H1 (cell line): ENCODE measurements around the gene NRXN2. TPM values are rescaled to one million over a fixed set of nuclear protein-coding genes. Genes with fewer than 3 reads are reported as not detected.

Experiments used
- GABPA ChIP-seq: IDR thresholded peaks from 2 replicates; pipeline ENCODE4 v1.6.1; 2011; ENCODE audit warnings: mild to moderate bottlenecking, low read length, moderate library complexity, borderline replicate concordance; ENCODE audit not compliant: insufficient read depth
- PHF8 ChIP-seq: fragments of 200-600 bp; sonication (generic); conservative IDR thresholded peaks from 2 replicates; pipeline ENCODE4 v1.7.1; 2012; ENCODE audit warnings: low read depth, mild to moderate bottlenecking, inconsistent platforms, low read length, moderate library complexity
- RNF2 ChIP-seq: fragments of 200-900, 300-1000 bp; sonication (generic); IDR thresholded peaks from 2 replicates; pipeline ENCODE4 v1.7.1; 2016; ENCODE audit warnings: borderline replicate concordance, low read depth, mild to moderate bottlenecking, antibody characterized with exemption, low read length; ENCODE audit not compliant: poor library complexity, severe bottlenecking; ENCODE audit errors: missing control alignments
- polyA plus RNA-seq, 7 experiments: library from polyadenylated mRNA; depleted of rRNA in 3 of 7; stranded (reverse) in 5 of 7; unstranded in 2 of 7; fragments of >200 nt in 5 of 7; fragments of 200-250 nt in 2 of 7; gene quantifications; 1 replicate in 5 of 7; 2 replicates in 1 of 7; 4 replicates in 1 of 7; pipeline versions ENCODE4 v1.2.1 to v1.2.3, GENCODE V29; 2011 to 2013; ENCODE audit warnings: missing spikeins in 2 of 7, mixed read lengths in 2 of 7
- total RNA-seq: library from RNA; stranded (reverse); fragmentation: NEBNext Ultra II Directional; extraction: Animal tissue kit (Norgen Biotek cat#: 25700); gene quantifications from 2 replicates; pipeline ENCODE4 v1.2.1, GENCODE V29; 2021

NRXN2 gene
- total and polyA plus RNA-seq, 2 of the 8 experiments (the other 6 are each of a cell fraction or from before 2014, with no cell fraction given) = 1.3 to 11.5 TPM

DNA sequence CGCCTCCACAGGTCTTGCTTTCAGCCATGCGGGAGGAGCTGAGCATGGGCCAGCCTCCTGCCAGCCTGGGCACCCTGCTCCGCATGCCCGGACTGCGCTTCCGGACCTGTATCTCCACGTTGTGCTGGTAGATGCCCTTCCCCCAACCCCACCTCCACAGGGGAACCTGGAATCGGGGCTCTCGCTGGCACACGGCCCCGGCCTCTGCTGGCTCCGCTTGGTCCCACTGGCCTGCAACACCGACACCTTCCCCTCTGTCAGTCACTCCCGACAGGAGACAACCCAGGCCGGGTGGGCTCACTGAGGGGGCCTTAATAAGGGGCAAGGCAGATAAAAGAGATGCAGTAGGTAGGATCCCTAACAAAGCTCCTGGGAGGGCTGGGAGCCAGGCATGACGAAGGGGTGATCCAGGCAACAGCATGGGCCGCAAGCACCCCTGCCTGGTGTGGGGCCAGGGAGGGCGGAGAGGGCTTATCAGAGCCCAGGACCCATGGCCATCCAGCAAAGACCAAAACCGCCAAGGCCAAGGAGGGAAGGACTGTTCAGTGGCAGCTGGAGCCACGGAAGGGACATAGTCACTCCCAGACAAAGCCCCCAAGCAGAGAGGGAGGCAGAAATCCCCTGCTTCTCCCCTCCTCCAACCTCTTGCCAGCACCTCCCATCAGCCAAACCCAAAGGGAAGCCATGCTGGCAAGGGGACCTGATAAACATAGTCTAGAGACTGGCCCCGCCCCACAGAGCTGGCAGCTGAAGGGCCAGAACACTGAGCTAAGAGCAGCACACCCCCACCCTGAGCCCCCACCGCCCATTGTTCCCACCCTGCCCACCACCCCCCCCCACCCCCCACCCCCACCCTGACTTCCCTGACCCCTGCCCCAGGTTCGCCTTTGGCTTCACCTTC lies 124.0 kb downstream of the NRXN2 start (continued):
- TF ChIP-seq RNF2 (no peak), GABPA (no peak), PHF8 (no peak)
